Spleen (tissue), 11 donors: ENCODE measurements around the gene STAP2. TPM values are rescaled to one million over a fixed set of nuclear protein-coding genes. Genes with fewer than 3 reads are reported as not detected.

ENCODE experiments used
- DNase-seq: peaks from one replicate; pipeline ENCODE4 v3.0.0-alpha.2; 2020
- H3K27ac ChIP-seq, 8 donors: fragments of 200-600 bp; sonication (generic) in 7 of 8; 1 replicate in 4 of 8; 2 replicates in 4 of 8; pipeline versions ENCODE4 v1.5.0 to v1.8.0; 2016 to 2021; ENCODE audit warnings: inconsistent platforms in 4 of 8, mild to moderate bottlenecking in 4 of 8, moderate library complexity in 1 of 8
- H3K27me3 ChIP-seq, 7 donors: fragments of 200-600 bp; sonication (generic) in 6 of 7; replicated peaks in 1 of 7; 1 replicate in 4 of 7; 2 replicates in 3 of 7; pipeline versions ENCODE4 v1.5.0 to v1.8.0; 2016 to 2021; ENCODE audit warnings: inconsistent platforms in 3 of 7, mild to moderate bottlenecking in 1 of 7
- H3K36me3 ChIP-seq, 6 donors: fragments of 200-600 bp; sonication (generic) in 5 of 6; 1 replicate in 4 of 6; 2 replicates in 2 of 6; pipeline versions ENCODE4 v1.5.0 to v1.8.0; 2016 to 2021; ENCODE audit warnings: inconsistent platforms in 2 of 6
- H3K4me1 ChIP-seq, 6 donors: fragments of 200-600 bp; sonication (generic) in 5 of 6; 1 replicate in 3 of 6; 2 replicates in 3 of 6; pipeline versions ENCODE4 v1.5.0 to v1.8.0; 2016 to 2021; ENCODE audit warnings: inconsistent platforms in 3 of 6
- H3K4me3 ChIP-seq, 8 donors: fragments of 200-600 bp; sonication (generic) in 7 of 8; 1 replicate in 4 of 8; 2 replicates in 4 of 8; pipeline versions ENCODE4 v1.5.0 to v1.8.0; 2016 to 2021; ENCODE audit warnings: inconsistent platforms in 4 of 8, mild to moderate bottlenecking in 4 of 8, moderate library complexity in 2 of 8
- H3K9me3 ChIP-seq, 8 donors: fragments of 200-600 bp; sonication (generic) in 7 of 8; 1 replicate in 4 of 8; 2 replicates in 4 of 8; pipeline versions ENCODE4 v1.5.0 to v1.8.0; 2016 to 2021; ENCODE audit warnings: inconsistent platforms in 4 of 8
- POLR2A ChIP-seq, 3 donors: fragments of 450-650 bp; IDR thresholded peaks; one replicate each; pipeline ENCODE4 v1.5.1; 2017; ENCODE audit warnings: antibody characterized with exemption in 3 of 3, mild to moderate bottlenecking in 1 of 3
- POLR2AphosphoS5 ChIP-seq, 3 donors: sonication (generic); formaldehyde crosslinking; IDR thresholded peaks; one replicate each; pipeline ENCODE4 v1.5.1; 2017; ENCODE audit warnings: antibody characterized with exemption in 3 of 3
- WGBS, 5 donors: extraction: QIAGEN DNeasy Blood & Tissue Kit in 3 of 5; methylation state at CpG; one replicate each; pipeline versions ENCODE4 v1.1.5 to v1.1.7; 2013 to 2018; 5-methylcytosine and 5-hydroxymethylcytosine counted together
- intact Hi-C: fragments of 100-400 bp; cut with DNase I; formaldehyde crosslinking; loops from one replicate; pipeline ENCODE4 v1.15.0; 2023; ENCODE audit warnings: low total_unique reads
- polyA plus RNA-seq, 3 donors: library from polyadenylated mRNA; stranded (reverse); fragments of 200-250 nt; gene quantifications; one replicate each; pipeline ENCODE4 v1.2.1, GENCODE V29; 2013
- total RNA-seq, 7 donors: library from RNA; depleted of rRNA in 3 of 7; stranded (reverse); fragments of >200 nt in 3 of 7; fragmentation: NEBNext Ultra II Directional in 4 of 7; extraction: Animal tissue kit (Norgen Biotek cat#: 25700) in 4 of 7; gene quantifications; one replicate each; pipeline versions ENCODE4 v1.1.0 to v1.2.1, GENCODE V29; 2016 to 2021
- TF ChIP-seq, protein P1 (sequence below), 11 experiments: fragments of 200-600 bp in 7 of 11; fragments of 450-650 bp in 4 of 11; sonication (generic) in 4 of 11; IDR thresholded peaks in 8 of 11; conservative IDR thresholded peaks in 3 of 11; 1 replicate in 7 of 11; 2 replicates in 4 of 11; pipeline versions ENCODE4 v1.4.0 to v1.8.0; 2016 to 2021; ENCODE audit warnings: antibody characterized with exemption in 11 of 11, inconsistent platforms in 4 of 11, mild to moderate bottlenecking in 1 of 11
- donor health status: healthy with polysubstance abuse.
- donor health status: DM: no; HTN: no; CAD: no; lungs with moderate emphysema.
- donor health status: DM: no; HTN: no; CAD: no.
- donor health status: Bipolar disorder and iron deficiency.
- donor health status: healthy.
- donor health status: DM: no; HTN: no; CAD: no.
- donor health status: DM: yes; HTN: yes; CAD: no.

STAP2 gene
- total and polyA plus RNA-seq, 10 donors, result 0.79 to 5.1 (median 2.1) TPM; not detected in 1

DNA sequence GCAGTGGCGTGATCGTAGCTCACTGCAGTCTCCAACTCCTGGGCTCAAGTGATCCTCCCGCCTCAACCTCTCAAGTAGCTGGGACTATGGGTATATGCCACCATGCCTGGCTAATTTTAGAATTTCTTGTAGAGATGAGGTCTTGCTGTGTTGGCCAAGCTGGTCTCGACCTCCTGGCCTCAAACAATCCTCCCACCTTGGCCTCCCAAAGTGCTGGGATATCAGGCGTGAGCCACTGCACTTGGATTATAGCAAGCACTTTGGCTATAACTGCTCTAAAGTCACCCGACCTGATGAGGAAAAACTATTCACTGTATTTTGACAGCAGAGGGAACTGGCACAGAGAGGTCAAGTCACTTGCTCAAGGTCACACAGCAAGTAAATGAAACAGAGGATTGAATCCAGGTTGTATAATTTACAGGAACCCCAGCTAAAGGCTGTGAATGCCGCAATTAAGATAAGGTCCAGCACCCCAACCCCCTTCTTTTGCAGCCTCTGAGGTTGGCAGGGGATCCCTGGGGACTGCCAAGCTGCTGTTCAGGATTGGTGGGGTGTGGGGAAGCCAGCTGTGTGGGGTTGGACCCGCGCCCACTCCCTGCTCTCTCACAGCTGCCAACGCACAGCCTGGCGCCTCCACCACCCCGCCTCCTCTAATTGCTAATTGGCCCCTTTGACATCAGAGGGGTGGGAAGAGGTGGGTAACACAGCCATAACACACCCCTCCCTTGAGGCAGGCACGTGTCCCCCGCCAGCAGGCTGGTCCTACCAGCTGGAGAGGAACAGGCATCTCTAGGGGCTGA is 42.5 kb downstream of the STAP2 start:
- DNase-seq, result no peak

DNA sequence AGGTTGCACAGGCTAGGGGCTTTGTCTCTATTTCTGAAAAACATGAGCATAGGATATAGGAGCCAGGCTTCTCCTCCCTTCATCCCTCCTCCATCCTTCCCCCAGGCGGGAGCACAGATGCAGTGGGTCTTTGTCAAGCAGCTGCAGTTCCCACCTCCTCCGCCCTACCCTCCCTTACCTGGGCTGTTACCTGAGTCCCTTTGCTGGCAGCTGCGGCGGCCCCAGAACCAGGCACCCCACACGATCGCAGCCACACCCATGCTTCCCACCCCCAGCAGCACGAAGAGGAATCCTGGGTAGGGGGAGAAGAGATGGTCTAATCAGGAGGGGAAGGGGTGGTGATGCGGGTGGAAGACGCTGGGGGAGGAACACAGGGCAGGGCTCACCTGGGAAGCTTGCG is 44.2 kb downstream of the STAP2 start:
- Histone ChIP-seq H3K27me3 (peaks cover 0 to 57% (median 5%) of the 10 kb centered on the region in 7 donors), H3K27ac (no peak overlapping the region), H3K4me1 (no peaks in the 10 kb centered on the region), H3K9me3 (no peaks in the 10 kb centered on the region), H3K4me3 (no peak overlapping the region), H3K36me3 (no peaks in the 10 kb centered on the region)
- intact Hi-C loops, result no loop called here
- TF ChIP-seq, protein P1, sequence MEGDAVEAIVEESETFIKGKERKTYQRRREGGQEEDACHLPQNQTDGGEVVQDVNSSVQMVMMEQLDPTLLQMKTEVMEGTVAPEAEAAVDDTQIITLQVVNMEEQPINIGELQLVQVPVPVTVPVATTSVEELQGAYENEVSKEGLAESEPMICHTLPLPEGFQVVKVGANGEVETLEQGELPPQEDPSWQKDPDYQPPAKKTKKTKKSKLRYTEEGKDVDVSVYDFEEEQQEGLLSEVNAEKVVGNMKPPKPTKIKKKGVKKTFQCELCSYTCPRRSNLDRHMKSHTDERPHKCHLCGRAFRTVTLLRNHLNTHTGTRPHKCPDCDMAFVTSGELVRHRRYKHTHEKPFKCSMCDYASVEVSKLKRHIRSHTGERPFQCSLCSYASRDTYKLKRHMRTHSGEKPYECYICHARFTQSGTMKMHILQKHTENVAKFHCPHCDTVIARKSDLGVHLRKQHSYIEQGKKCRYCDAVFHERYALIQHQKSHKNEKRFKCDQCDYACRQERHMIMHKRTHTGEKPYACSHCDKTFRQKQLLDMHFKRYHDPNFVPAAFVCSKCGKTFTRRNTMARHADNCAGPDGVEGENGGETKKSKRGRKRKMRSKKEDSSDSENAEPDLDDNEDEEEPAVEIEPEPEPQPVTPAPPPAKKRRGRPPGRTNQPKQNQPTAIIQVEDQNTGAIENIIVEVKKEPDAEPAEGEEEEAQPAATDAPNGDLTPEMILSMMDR (IDR thresholded peaks at IDR 0.05 in 8 of 11, conservative IDR thresholded peaks at IDR 0.05 in 3 of 11), result no peak
- no peak for TF ChIP-seq POLR2A (IDR thresholded peaks at IDR 0.05)
- no peak for TF ChIP-seq POLR2AphosphoS5 (IDR thresholded peaks at IDR 0.05)
- DNase-seq, result no peak
- 56 to 91% (median 72%) methylated on average over 10 of the region's 10 CpGs for WGBS, 5 donors

More for the DNA sequence above, 42.5 kb downstream of the STAP2 start:
- Histone ChIP-seq H3K4me3 (no peak overlapping the region), H3K36me3 (no peaks in the 10 kb centered on the region), H3K27me3 (peaks cover 0 to 45% (median 0%) of the 10 kb centered on the region in 7 donors), H3K4me1 (no peaks in the 10 kb centered on the region), H3K9me3 (no peaks in the 10 kb centered on the region), H3K27ac (no peak overlapping the region)
- TF ChIP-seq POLR2A (IDR thresholded peaks at IDR 0.05), result no peak
- TF ChIP-seq POLR2AphosphoS5 (IDR thresholded peaks at IDR 0.05), result no peak
- TF ChIP-seq, protein P1 (IDR thresholded peaks at IDR 0.05 in 8 of 11, conservative IDR thresholded peaks at IDR 0.05 in 3 of 11), result no peak
- intact Hi-C loops, result no loop called here
- 48 to 66% (median 56%) methylated on average over 14 of the region's 14 CpGs for WGBS, 5 donors

DNA sequence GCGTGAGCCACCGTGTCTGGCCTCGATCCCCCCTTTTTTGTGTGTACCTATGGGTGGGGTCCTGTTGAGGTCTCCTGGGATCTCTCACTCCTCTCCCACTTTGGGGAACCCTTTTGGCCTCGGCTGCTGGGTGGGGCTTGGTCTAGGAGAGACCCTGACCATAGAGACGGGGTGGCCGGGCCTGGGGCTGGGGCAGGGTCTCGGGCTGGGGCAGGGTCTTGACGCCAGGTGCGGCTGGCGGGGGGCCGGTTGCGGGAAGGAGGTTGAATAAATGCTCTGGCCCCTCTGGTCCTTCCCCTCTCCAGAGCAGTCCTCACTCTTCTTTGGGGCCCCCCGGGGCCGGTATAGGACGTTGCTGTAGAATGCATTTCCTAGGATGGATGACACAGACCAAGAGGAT is 46.1 kb downstream of the STAP2 start:
- no peak overlapping the region for H3K4me3 ChIP-seq
- 81 to 89% (median 87%) methylated on average over 15 of the region's 15 CpGs for WGBS, 5 donors
- intact Hi-C loops, result no loop called here

More for the DNA sequence above, 46.1 kb downstream of the STAP2 start:
- DNase-seq, result no peak
- no peaks in the 10 kb centered on the region for H3K9me3 ChIP-seq
- H3K4me1 ChIP-seq, result no peaks in the 10 kb centered on the region
- H3K36me3 ChIP-seq, result no peaks in the 10 kb centered on the region
- H3K27ac ChIP-seq, result no peak overlapping the region
- no peak for TF ChIP-seq POLR2A (IDR thresholded peaks at IDR 0.05)
- no peak for TF ChIP-seq POLR2AphosphoS5 (IDR thresholded peaks at IDR 0.05)
- TF ChIP-seq, protein P1 (IDR thresholded peaks at IDR 0.05 in 8 of 11, conservative IDR thresholded peaks at IDR 0.05 in 3 of 11), result no peak
- peaks cover 0 to 70% (median 5%) of the 10 kb centered on the region in 7 donors for H3K27me3 ChIP-seq
